ENCODE data around the gene TCOF1. TPM values are rescaled to one million over a fixed set of nuclear protein-coding genes. Genes with fewer than 3 reads are reported as not detected.

TCOF1 gene
- total RNA-seq, 2 donors from 2014 or later: 17.3 to 68.5 TPM

- H3K27me3 ChIP-seq: no peaks in the 10 kb centered on the region
- H3K9me3 ChIP-seq: no peaks in the 10 kb centered on the region
- H3K27ac ChIP-seq: peak overlapping the region; percentile 7
- H3K9ac ChIP-seq (ENCODE audit: low read depth in 2 of 2, low read length in 2 of 2): no peak overlapping the region
- H3K4me3 ChIP-seq: no peak overlapping the region
- intact Hi-C loops (cut with DNase I): no loop called here
- DNase-seq: peak; percentile 89
- no peaks in the 10 kb centered on the region for H3K36me3 ChIP-seq
- H3K4me1 ChIP-seq: peaks cover 8% of the 10 kb centered on the region
- peak; percentile 25 for TF ChIP-seq CTCF (IDR thresholded peaks at IDR 0.05)
These were observed 6.8 kb upstream of the TCOF1 start for GRCh38 chr5:150350524-150351344.

GRCh38 chr5:150352244-150353031, 5.1 kb upstream of the TCOF1 start:
- no peak overlapping the region for H3K9ac ChIP-seq (ENCODE audit: low read depth in 2 of 2, low read length in 2 of 2)
- no peaks in the 10 kb centered on the region for H3K27me3 ChIP-seq
- no peaks in the 10 kb centered on the region for H3K9me3 ChIP-seq
- H3K4me3 ChIP-seq: no peak overlapping the region
- peak; percentile 36 for DNase-seq
- no peak for TF ChIP-seq CTCF (IDR thresholded peaks at IDR 0.05)
- H3K4me1 ChIP-seq: peaks cover 8% of the 10 kb centered on the region
- H3K27ac ChIP-seq: peak overlapping the region; percentile 50
- no peaks in the 10 kb centered on the region for H3K36me3 ChIP-seq
- intact Hi-C loops (cut with DNase I): no loop called here

GRCh38 chr5:150353032-150353675, 4.3 kb upstream of the TCOF1 start:
- no peaks in the 10 kb centered on the region for H3K36me3 ChIP-seq
- H3K27me3 ChIP-seq: no peaks in the 10 kb centered on the region
- intact Hi-C loops (cut with DNase I): no loop called here
- H3K9ac ChIP-seq (ENCODE audit: low read depth in 2 of 2, low read length in 2 of 2): no peak overlapping the region
- no peak for DNase-seq
- no peak for TF ChIP-seq CTCF (IDR thresholded peaks at IDR 0.05)
- peak overlapping the region; percentile 50 for H3K27ac ChIP-seq
- no peak overlapping the region for H3K4me3 ChIP-seq
- no peaks in the 10 kb centered on the region for H3K9me3 ChIP-seq
- H3K4me1 ChIP-seq: peaks cover 9% of the 10 kb centered on the region

- H3K27ac ChIP-seq: no peak overlapping the region
- H3K9me3 ChIP-seq: no peaks in the 10 kb centered on the region
- H3K36me3 ChIP-seq: no peaks in the 10 kb centered on the region
- H3K4me1 ChIP-seq: peaks cover 12% of the 10 kb centered on the region
- H3K4me3 ChIP-seq: no peak overlapping the region
- no peak for DNase-seq
- no peaks in the 10 kb centered on the region for H3K27me3 ChIP-seq
- intact Hi-C loops (cut with DNase I): loop anchor here (5.0 kb wide), 1 partner anchor 87 kb away; no protein-coding TSS in a partner anchor
- no peak overlapping the region for H3K9ac ChIP-seq (ENCODE audit: low read depth in 2 of 2, low read length in 2 of 2)
- TF ChIP-seq CTCF (IDR thresholded peaks at IDR 0.05): no peak
These were observed 1.7 kb upstream of the TCOF1 start for GRCh38 chr5:150355791-150356190.

- no peak for TF ChIP-seq CTCF (IDR thresholded peaks at IDR 0.05)
- Histone ChIP-seq H3K4me3 (no peak overlapping the region), H3K36me3 (peaks cover 5% of the 10 kb centered on the region), H3K9me3 (no peaks in the 10 kb centered on the region), H3K4me1 (peaks cover 9% of the 10 kb centered on the region), H3K27ac (peak overlapping the region; percentile 39), H3K27me3 (no peaks in the 10 kb centered on the region), H3K9ac (ENCODE audit: low read depth in 2 of 2, low read length in 2 of 2) (peak overlapping the region in 1 of 2 donors; percentile 54)
- intact Hi-C loops (cut with DNase I): loop anchor here (5.0 kb wide), 1 partner anchor 86 kb away; no protein-coding TSS in a partner anchor
- DNase-seq: peak; percentile 28
These were observed 762 bp upstream of the TCOF1 start for GRCh38 chr5:150356575-150357294.

Data from colonic mucosa (tissue), 4 donors.